Right atrium auricular region (tissue), 2 donors: Measurements from ENCODE around the gene PCP4. TPM values are rescaled to one million over a fixed set of nuclear protein-coding genes. Genes with fewer than 3 reads are reported as not detected.

ENCODE experiments used
- DNase-seq: peaks from one replicate; pipeline ENCODE4 v3.0.0-alpha.2; 2019; ENCODE audit warnings: low spot score
- H3K27ac ChIP-seq, 2 donors: fragments of 200-600 bp; sonication (generic); 1 replicate in 1 of 2; 2 replicates in 1 of 2; pipeline ENCODE4 v1.5.1; 2016 to 2019
- H3K27me3 ChIP-seq, 2 donors: fragments of 200-600 bp; sonication (generic); one replicate each; pipeline versions ENCODE4 v1.5.1 to v1.6.0; 2017 to 2019
- H3K36me3 ChIP-seq: fragments of 200-600 bp; sonication (generic); one replicate; pipeline ENCODE4 v1.5.1; 2016
- H3K4me1 ChIP-seq, 2 donors: fragments of 200-600 bp; sonication (generic); one replicate each; pipeline versions ENCODE4 v1.5.1 to v1.6.0; 2017 to 2019
- H3K4me3 ChIP-seq, 2 donors: fragments of 200-600 bp; sonication (generic); 1 replicate in 1 of 2; 2 replicates in 1 of 2; pipeline ENCODE4 v1.5.1; 2017 to 2019; ENCODE audit warnings: mild to moderate bottlenecking in 1 of 2, moderate library complexity in 1 of 2
- H3K9me3 ChIP-seq, 2 donors: fragments of 200-600 bp; sonication (generic); one replicate each; pipeline ENCODE4 v1.5.1; 2019
- total RNA-seq, 2 donors: library from RNA; depleted of rRNA; stranded (reverse); fragments of >200 nt; gene quantifications; one replicate each; pipeline ENCODE4 v1.1.0, GENCODE V29; 2016
- TF ChIP-seq, protein P1 (sequence below), 2 donors: fragments of 200-600 bp; sonication (generic); IDR thresholded peaks; one replicate each; pipeline ENCODE4 v1.5.1; 2019; ENCODE audit warnings: antibody characterized with exemption in 2 of 2

PCP4 gene
- total RNA-seq, 2 donors from 2014 or later: 1.2 to 6.6 TPM

DNA sequence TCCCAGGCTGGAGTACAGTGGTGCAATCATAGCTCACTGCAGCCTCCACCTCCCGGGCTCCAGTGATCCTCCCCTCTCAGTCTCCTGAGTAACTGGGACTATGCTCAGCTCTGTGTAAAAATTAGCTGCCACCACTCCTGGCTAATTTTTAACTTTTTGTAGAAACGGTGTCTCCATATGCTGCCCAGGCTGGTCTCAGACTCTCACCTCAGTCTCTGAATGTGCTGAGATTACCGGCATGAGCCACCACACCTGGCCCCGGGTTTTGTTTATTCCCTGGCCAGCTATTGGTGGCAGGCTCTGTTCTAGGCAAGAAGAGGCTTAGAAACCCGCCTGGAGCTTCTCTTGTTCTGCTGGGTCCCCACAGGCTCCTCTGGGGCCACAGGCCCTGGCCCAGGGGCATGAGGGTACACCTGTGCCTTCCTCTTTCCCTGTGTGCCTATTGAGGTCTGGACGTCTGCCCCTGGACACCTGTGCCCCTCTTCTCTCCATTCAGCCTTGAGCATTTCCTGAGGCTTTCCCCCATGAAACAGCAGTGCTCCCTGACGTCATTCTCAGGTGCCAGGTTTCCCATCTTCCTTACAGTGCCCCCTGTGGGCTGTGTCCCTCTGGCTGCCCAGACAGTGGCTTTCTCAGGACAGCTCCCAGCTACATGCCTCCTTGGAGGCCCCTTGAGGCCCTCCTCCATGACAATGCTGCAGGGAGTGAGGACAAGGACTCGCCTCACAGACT lies 57.5 kb downstream of the PCP4 start:
- H3K27ac ChIP-seq: no peak overlapping the region
- no peaks in the 10 kb centered on the region for H3K27me3 ChIP-seq
- no peaks in the 10 kb centered on the region for H3K4me1 ChIP-seq
- TF ChIP-seq, protein P1, sequence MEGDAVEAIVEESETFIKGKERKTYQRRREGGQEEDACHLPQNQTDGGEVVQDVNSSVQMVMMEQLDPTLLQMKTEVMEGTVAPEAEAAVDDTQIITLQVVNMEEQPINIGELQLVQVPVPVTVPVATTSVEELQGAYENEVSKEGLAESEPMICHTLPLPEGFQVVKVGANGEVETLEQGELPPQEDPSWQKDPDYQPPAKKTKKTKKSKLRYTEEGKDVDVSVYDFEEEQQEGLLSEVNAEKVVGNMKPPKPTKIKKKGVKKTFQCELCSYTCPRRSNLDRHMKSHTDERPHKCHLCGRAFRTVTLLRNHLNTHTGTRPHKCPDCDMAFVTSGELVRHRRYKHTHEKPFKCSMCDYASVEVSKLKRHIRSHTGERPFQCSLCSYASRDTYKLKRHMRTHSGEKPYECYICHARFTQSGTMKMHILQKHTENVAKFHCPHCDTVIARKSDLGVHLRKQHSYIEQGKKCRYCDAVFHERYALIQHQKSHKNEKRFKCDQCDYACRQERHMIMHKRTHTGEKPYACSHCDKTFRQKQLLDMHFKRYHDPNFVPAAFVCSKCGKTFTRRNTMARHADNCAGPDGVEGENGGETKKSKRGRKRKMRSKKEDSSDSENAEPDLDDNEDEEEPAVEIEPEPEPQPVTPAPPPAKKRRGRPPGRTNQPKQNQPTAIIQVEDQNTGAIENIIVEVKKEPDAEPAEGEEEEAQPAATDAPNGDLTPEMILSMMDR (IDR thresholded peaks at IDR 0.05): no peak
- no peaks in the 10 kb centered on the region for H3K9me3 ChIP-seq
- no peaks in the 10 kb centered on the region for H3K36me3 ChIP-seq
- no peak overlapping the region for H3K4me3 ChIP-seq
- DNase-seq: no peak

DNA sequence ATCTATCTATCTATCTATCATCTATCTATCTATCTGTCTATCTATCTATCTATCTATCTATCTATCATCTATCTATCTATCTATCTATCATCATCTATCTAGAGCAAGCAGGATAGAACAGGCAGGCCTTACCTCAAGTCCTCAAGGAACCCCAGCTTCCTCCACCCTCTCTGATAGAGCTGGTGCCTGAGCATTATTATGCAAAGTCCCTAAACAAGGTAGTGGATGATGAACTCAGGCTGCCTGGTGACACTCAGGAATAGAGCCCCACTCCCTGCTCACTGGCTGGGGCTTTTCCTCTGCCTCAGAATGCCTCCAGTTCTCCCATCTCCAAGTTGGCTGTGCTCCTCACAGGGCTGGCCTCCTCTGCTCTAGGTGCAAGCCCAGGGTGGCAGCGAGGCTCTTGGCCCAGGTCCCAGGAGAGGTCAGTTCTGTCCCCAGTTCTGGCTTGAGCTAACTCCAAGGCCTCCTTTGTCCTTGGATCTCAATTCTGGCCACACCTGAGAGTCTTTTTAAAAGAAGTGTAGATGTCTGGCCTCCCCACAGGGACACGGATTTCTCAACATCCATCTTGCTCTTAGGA lies 60.2 kb downstream of the PCP4 start:
- H3K27me3 ChIP-seq: no peaks in the 10 kb centered on the region
- TF ChIP-seq, protein P1 (IDR thresholded peaks at IDR 0.05): no peak
- no peaks in the 10 kb centered on the region for H3K4me1 ChIP-seq
- H3K4me3 ChIP-seq: no peak overlapping the region
- no peak overlapping the region for H3K27ac ChIP-seq
- DNase-seq: no peak
- H3K9me3 ChIP-seq: no peaks in the 10 kb centered on the region
- no peaks in the 10 kb centered on the region for H3K36me3 ChIP-seq

DNA sequence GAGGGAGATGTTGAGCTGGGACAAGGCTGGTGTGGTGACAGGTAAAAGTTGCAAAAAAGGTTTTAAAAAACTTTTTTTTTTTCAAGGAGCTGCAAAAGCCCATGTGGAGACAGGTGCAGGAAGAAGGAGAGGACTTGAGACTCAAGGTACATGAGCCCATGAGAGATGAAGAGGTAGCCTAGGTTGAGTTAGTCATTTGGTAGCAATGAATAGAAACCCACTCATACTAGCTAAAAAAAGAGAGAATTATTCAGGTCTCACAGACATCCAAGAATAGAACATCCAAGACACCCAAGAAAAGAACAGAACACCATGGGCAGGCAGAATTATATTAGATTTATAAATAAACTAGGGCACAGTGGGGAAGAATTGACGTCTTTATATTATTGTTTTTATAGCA lies 65.1 kb downstream of the PCP4 start:
- no peak overlapping the region for H3K27ac ChIP-seq
- H3K9me3 ChIP-seq: no peaks in the 10 kb centered on the region
- DNase-seq: no peak
- TF ChIP-seq, protein P1 (IDR thresholded peaks at IDR 0.05): no peak
- H3K27me3 ChIP-seq: no peaks in the 10 kb centered on the region
- H3K4me3 ChIP-seq: no peak overlapping the region
- no peaks in the 10 kb centered on the region for H3K36me3 ChIP-seq
- H3K4me1 ChIP-seq: no peaks in the 10 kb centered on the region

DNA sequence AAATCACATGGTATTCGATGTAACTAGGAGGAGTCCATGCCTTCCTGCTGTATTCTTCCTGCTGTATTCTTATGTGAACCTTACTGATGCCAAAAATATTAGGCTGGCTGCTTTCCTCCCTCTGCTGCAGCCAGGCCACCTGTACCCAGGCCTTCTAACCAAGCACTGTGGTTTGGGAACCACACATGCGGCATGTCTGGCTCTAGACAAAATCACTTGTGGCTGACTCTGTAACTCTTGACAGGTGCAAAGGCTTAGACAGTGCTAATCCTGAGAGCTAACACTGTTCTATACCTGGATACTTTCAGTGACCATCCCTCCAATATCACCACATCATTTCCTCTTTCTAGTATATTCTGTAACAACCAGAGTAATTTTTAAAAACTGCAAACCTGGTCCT lies 67.7 kb downstream of the PCP4 start:
- Histone ChIP-seq H3K9me3 (no peaks in the 10 kb centered on the region), H3K27me3 (no peaks in the 10 kb centered on the region), H3K4me3 (no peak overlapping the region), H3K36me3 (no peaks in the 10 kb centered on the region), H3K27ac (no peak overlapping the region), H3K4me1 (no peaks in the 10 kb centered on the region)
- TF ChIP-seq, protein P1 (IDR thresholded peaks at IDR 0.05): no peak
- DNase-seq: no peak

DNA sequence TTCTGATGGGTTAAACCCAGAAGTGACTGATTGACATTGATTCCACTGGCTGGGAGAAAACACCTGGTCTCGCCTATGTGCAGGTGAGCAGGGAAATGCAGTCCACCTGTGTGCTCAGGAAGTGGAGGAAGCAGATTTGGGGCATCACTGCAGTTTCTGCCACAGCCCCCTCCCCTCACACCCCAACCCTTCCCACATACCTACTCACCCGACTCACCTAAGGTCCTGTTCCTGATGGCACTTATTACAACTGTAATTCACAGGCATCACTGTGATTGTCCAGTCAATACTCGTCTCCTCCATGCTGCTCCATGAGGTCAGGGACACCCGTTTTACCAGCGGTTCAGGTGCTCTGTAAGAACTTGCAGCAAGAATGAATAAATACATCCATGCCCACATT lies 68.5 kb downstream of the PCP4 start:
- no peak for DNase-seq
- H3K27me3 ChIP-seq: no peaks in the 10 kb centered on the region
- H3K4me3 ChIP-seq: no peak overlapping the region
- H3K36me3 ChIP-seq: no peaks in the 10 kb centered on the region
- no peaks in the 10 kb centered on the region for H3K9me3 ChIP-seq
- no peaks in the 10 kb centered on the region for H3K4me1 ChIP-seq
- TF ChIP-seq, protein P1 (IDR thresholded peaks at IDR 0.05): no peak
- no peak overlapping the region for H3K27ac ChIP-seq
